Left ventricle myocardium superior (tissue), 1 donor: ENCODE measurements around the gene RGPD3. TPM values are rescaled to one million over a fixed set of nuclear protein-coding genes. Genes with fewer than 3 reads are reported as not detected.
A peak's percentile ranks its signal among the peaks of the same experiment; 100 is the strongest.
"Not testable (repeated sequence)": the region's sequence is repeated elsewhere in the genome, so short reads cannot be mapped to it uniquely, and the experiment has no call there.

Experiments
- ATAC-seq: fragments of 200-7000 bp; cut with Tn5 transposase; one replicate; pipeline ENCODE4 v1.9.1; 2020; ENCODE audit warnings: mild to moderate bottlenecking, moderate library complexity
- DNase-seq: peaks from one replicate; pipeline ENCODE4 v3.0.0-alpha.2; 2020
- intact Hi-C: fragments of 100-400 bp; cut with micrococcal nuclease; formaldehyde crosslinking; loops from one replicate; pipeline ENCODE4 v1.11.0; 2022
- long read RNA-seq: library from polyadenylated mRNA; unstranded; transcript quantifications from one replicate; pipeline ENCODE4 v2.0.0, GENCODE V29; 2021
- total RNA-seq: library from RNA; stranded (reverse); fragmentation: NEBNext Ultra II Directional; extraction: Animal tissue kit (Norgen Biotek cat#: 25700); gene quantifications from one replicate; pipeline ENCODE4 v1.2.1, GENCODE V29; 2021
- donor health status: DM: no; HTN: yes; CAD: no; lungs with severe emphysema.

Gene RGPD3
- total RNA-seq: not detected
- long read RNA-seq: 0 reads

GRCh38 chr2:106468107-106468506 is at the start of gene RGPD3:
Gene RGPD3, minus strand, starts transcription at chr2:106468413. Its CDS starts 125 bp downstream, at chr2:106468288.
- intact Hi-C loops, DNase-seq, ATAC-seq: not testable (repeated sequence)

- DNase-seq (no peak), ATAC-seq (no peak)
- intact Hi-C loops: no loop called here
Observed at GRCh38 chr2:106517329-106517728, 49.1 kb upstream of the RGPD3 start.

GRCh38 chr2:106516864-106517263 is 48.7 kb upstream of the RGPD3 start:
- DNase-seq (no peak), ATAC-seq (no peak)
- intact Hi-C loops: no loop called here

- ATAC-seq: no peak
- intact Hi-C loops: no loop called here
- DNase-seq: no peak
Observed at GRCh38 chr2:106516436-106516835, 48.2 kb upstream of the RGPD3 start.

- ATAC-seq, intact Hi-C loops, DNase-seq: not testable (repeated sequence)
Observed at GRCh38 chr2:106514827-106515226, 46.6 kb upstream of the RGPD3 start.

- intact Hi-C loops, DNase-seq, ATAC-seq: not testable (repeated sequence)
Observed at GRCh38 chr2:106513391-106513790, 45.2 kb upstream of the RGPD3 start.

GRCh38 chr2:106511934-106512333 is 43.7 kb upstream of the RGPD3 start:
- intact Hi-C loops, DNase-seq: not testable (repeated sequence)
- peak; percentile 54 for ATAC-seq

- intact Hi-C loops: not testable (repeated sequence)
- ATAC-seq (peak; percentile 94), DNase-seq (peak; percentile 44)
Observed at GRCh38 chr2:106511476-106511901, 43.3 kb upstream of the RGPD3 start.

- DNase-seq, ATAC-seq: not testable (repeated sequence)
Observed at GRCh38 chr2:106510791-106511190, 42.6 kb upstream of the RGPD3 start.

GRCh38 chr2:106509374-106509770 is 41.2 kb upstream of the RGPD3 start:
- ATAC-seq, DNase-seq, intact Hi-C loops: not testable (repeated sequence)

More at GRCh38 chr2:106510791-106511190, 42.6 kb upstream of the RGPD3 start:
- intact Hi-C loops: not testable (repeated sequence)

- ATAC-seq, intact Hi-C loops, DNase-seq: not testable (repeated sequence)
Observed at GRCh38 chr2:106508660-106509373, 40.6 kb upstream of the RGPD3 start.

GRCh38 chr2:106506002-106506687 is 37.9 kb upstream of the RGPD3 start:
- ATAC-seq, DNase-seq, intact Hi-C loops: not testable (repeated sequence)

- intact Hi-C loops, ATAC-seq, DNase-seq: not testable (repeated sequence)
Observed at GRCh38 chr2:106504787-106505186, 36.6 kb upstream of the RGPD3 start.

GRCh38 chr2:106504192-106504591 is 36.0 kb upstream of the RGPD3 start:
- DNase-seq, ATAC-seq, intact Hi-C loops: not testable (repeated sequence)

GRCh38 chr2:106502351-106502750 is 34.1 kb upstream of the RGPD3 start:
- intact Hi-C loops, ATAC-seq, DNase-seq: not testable (repeated sequence)

GRCh38 chr2:106500350-106500749 is 32.1 kb upstream of the RGPD3 start:
- ATAC-seq, DNase-seq, intact Hi-C loops: not testable (repeated sequence)

- DNase-seq, intact Hi-C loops, ATAC-seq: not testable (repeated sequence)
Observed at GRCh38 chr2:106498549-106498948, 30.3 kb upstream of the RGPD3 start.

GRCh38 chr2:106492913-106493312 is 24.7 kb upstream of the RGPD3 start:
- ATAC-seq: peak; percentile 38
- DNase-seq, intact Hi-C loops: not testable (repeated sequence)

- ATAC-seq, DNase-seq, intact Hi-C loops: not testable (repeated sequence)
Observed at GRCh38 chr2:106492399-106492798, 24.2 kb upstream of the RGPD3 start.

GRCh38 chr2:106489701-106490100 is 21.5 kb upstream of the RGPD3 start:
- intact Hi-C loops, ATAC-seq: not testable (repeated sequence)

More at GRCh38 chr2:106489701-106490100, 21.5 kb upstream of the RGPD3 start:
- not testable (repeated sequence) for DNase-seq
